Tibial nerve (tissue), 4 donors: ENCODE measurements around the gene LOXL1. TPM values are rescaled to one million over a fixed set of nuclear protein-coding genes. Genes with fewer than 3 reads are reported as not detected.
A peak's percentile ranks its signal among the peaks of the same experiment; 100 is the strongest.

Experiments
- DNase-seq, 2 donors: peaks; one replicate each; pipeline ENCODE4 v3.0.0-alpha.2; 2019; ENCODE audit warnings: low spot score in 2 of 2
- H3K27ac ChIP-seq, 4 donors: fragments of 200-600 bp; sonication (generic) in 3 of 4; one replicate each; pipeline ENCODE4 v1.5.1; 2017 to 2019; ENCODE audit warnings: mild to moderate bottlenecking in 1 of 4
- H3K27me3 ChIP-seq, 2 donors: fragments of 200-600 bp; sonication (generic) in 1 of 2; one replicate each; pipeline versions ENCODE4 v1.5.1 to v1.6.0; 2017 to 2019
- H3K36me3 ChIP-seq, 3 donors: fragments of 200-600 bp; sonication (generic); one replicate each; pipeline ENCODE4 v1.5.1; 2018 to 2019
- H3K4me1 ChIP-seq, 4 donors: fragments of 200-600 bp; sonication (generic) in 3 of 4; one replicate each; pipeline ENCODE4 v1.5.1; 2017 to 2019
- H3K4me3 ChIP-seq, 4 donors: fragments of 200-600 bp; sonication (generic) in 3 of 4; one replicate each; pipeline ENCODE4 v1.5.1; 2017 to 2019; ENCODE audit warnings: mild to moderate bottlenecking in 1 of 4, moderate library complexity in 1 of 4
- H3K9me3 ChIP-seq, 4 donors: fragments of 200-600 bp; sonication (generic) in 3 of 4; one replicate each; pipeline ENCODE4 v1.5.1; 2017 to 2019
- CTCF ChIP-seq, 5 experiments: fragments of 200-600 bp in 3 of 5; fragments of 450-650 bp in 2 of 5; sonication (generic) in 3 of 5; IDR thresholded peaks; one replicate each; pipeline ENCODE4 v1.5.1; 2016 to 2019; ENCODE audit warnings: antibody characterized with exemption in 5 of 5, mild to moderate bottlenecking in 3 of 5, moderate library complexity in 2 of 5
- EP300 ChIP-seq, 2 donors: sonication (generic); formaldehyde crosslinking; IDR thresholded peaks; one replicate each; pipeline ENCODE4 v1.6.1; 2017; ENCODE audit warnings: antibody characterized with exemption in 2 of 2, mild to moderate bottlenecking in 1 of 2
- POLR2A ChIP-seq, 2 donors: fragments of 450-650 bp; IDR thresholded peaks; one replicate each; pipeline ENCODE4 v1.6.1; 2017; ENCODE audit warnings: antibody characterized with exemption in 2 of 2, mild to moderate bottlenecking in 2 of 2, moderate library complexity in 2 of 2
- WGBS, 2 donors: methylation state at CpG; one replicate each; pipeline ENCODE4 v1.1.5; 2018; 5-methylcytosine and 5-hydroxymethylcytosine counted together
- total RNA-seq, 4 donors: library from RNA; depleted of rRNA; stranded (reverse); fragments of >200 nt; gene quantifications; one replicate each; pipeline ENCODE4 v1.1.0, GENCODE V29; 2016

The LOXL1 gene
- total RNA-seq, 4 donors from 2014 or later = 21.6 to 29.1 (median 24.4) TPM

- 0 to 2% methylated on average over 24 to 27 of the region's 27 CpGs for WGBS, 2 donors
- peak; percentile 94 to 95 for DNase-seq
- Histone ChIP-seq H3K27ac (peak within 1 kb of the TSS; percentile 86 to 98 (median 95)), H3K36me3 (peaks cover 0 to 17% (median 0%) of the 10 kb centered on the region in 3 donors), H3K4me3 (peak within 1 kb of the TSS; percentile 78 to 94 (median 86)), H3K9me3 (no peaks in the 10 kb centered on the region), H3K4me1 (peaks cover 3 to 86% (median 56%) of the 10 kb centered on the region in 4 donors), H3K27me3 (no peaks in the 10 kb centered on the region)
- peak; percentile 74 to 77 for TF ChIP-seq EP300 (IDR thresholded peaks at IDR 0.05)
- peak; percentile 66 to 85 for TF ChIP-seq POLR2A (IDR thresholded peaks at IDR 0.05)
- peak in 1 of 5 experiments; percentile 45 for TF ChIP-seq CTCF (IDR thresholded peaks at IDR 0.05)
These were observed 68.2 kb downstream of the LOXL1 start, which contains the start of gene PML for GRCh38 chr15:73994413-73994883. Gene PML, plus strand, starts transcription at chr15:73994716. Its CDS starts 97 bp downstream, at chr15:73994813.

GRCh38 chr15:73994912-73995622 is 68.8 kb downstream of the LOXL1 start:
- Histone ChIP-seq H3K4me3 (peak overlapping the region; percentile 78 to 94 (median 86)), H3K4me1 (peaks cover 3 to 86% (median 52%) of the 10 kb centered on the region in 4 donors), H3K27me3 (no peaks in the 10 kb centered on the region), H3K36me3 (peaks cover 0 to 18% (median 0%) of the 10 kb centered on the region in 3 donors), H3K9me3 (no peaks in the 10 kb centered on the region), H3K27ac (peak overlapping the region; percentile 86 to 98 (median 95))
- TF ChIP-seq EP300 (IDR thresholded peaks at IDR 0.05) = no peak
- no peak for TF ChIP-seq POLR2A (IDR thresholded peaks at IDR 0.05)
- TF ChIP-seq CTCF (IDR thresholded peaks at IDR 0.05) = no peak
- DNase-seq = no peak
- 1 to 2% methylated on average over 17 to 18 of the region's 18 CpGs for WGBS, 2 donors

- TF ChIP-seq POLR2A (IDR thresholded peaks at IDR 0.05) = no peak
- TF ChIP-seq EP300 (IDR thresholded peaks at IDR 0.05) = no peak
- no peak for TF ChIP-seq CTCF (IDR thresholded peaks at IDR 0.05)
- no peak for DNase-seq
- Histone ChIP-seq H3K36me3 (peaks cover 0 to 22% (median 0%) of the 10 kb centered on the region in 3 donors), H3K9me3 (no peaks in the 10 kb centered on the region), H3K4me3 (peak overlapping the region; percentile 12 to 88 (median 81)), H3K27me3 (no peaks in the 10 kb centered on the region), H3K4me1 (peaks cover 0 to 86% (median 44%) of the 10 kb centered on the region in 4 donors), H3K27ac (peak overlapping the region in 3 of 4 donors; percentile 86 to 98 (median 97))
- 36 to 38% methylated on average over 2 of the region's 2 CpGs for WGBS, 2 donors
These were observed 70.0 kb downstream of the LOXL1 start for GRCh38 chr15:73996267-73996666.

- 25 to 27% methylated on average over 5 of the region's 5 CpGs for WGBS, 2 donors
- H3K27ac ChIP-seq = peak overlapping the region; percentile 45 to 98 (median 92)
These were observed 70.7 kb downstream of the LOXL1 start for GRCh38 chr15:73996939-73997338.

More at GRCh38 chr15:73996939-73997338, 70.7 kb downstream of the LOXL1 start:
- H3K9me3 ChIP-seq = no peaks in the 10 kb centered on the region
- peak overlapping the region; percentile 12 to 88 (median 22) for H3K4me3 ChIP-seq
- peaks cover 0 to 82% (median 40%) of the 10 kb centered on the region in 4 donors for H3K4me1 ChIP-seq
- peaks cover 0 to 22% (median 0%) of the 10 kb centered on the region in 3 donors for H3K36me3 ChIP-seq
- no peak for TF ChIP-seq CTCF (IDR thresholded peaks at IDR 0.05)
- TF ChIP-seq POLR2A (IDR thresholded peaks at IDR 0.05) = no peak
- peak in 1 of 2 donors; percentile 47 for TF ChIP-seq EP300 (IDR thresholded peaks at IDR 0.05)
- DNase-seq = no peak
- no peaks in the 10 kb centered on the region for H3K27me3 ChIP-seq
